A673 (cell line): ENCODE measurements around the gene ARHGEF26. TPM values are rescaled to one million over a fixed set of nuclear protein-coding genes. Genes with fewer than 3 reads are reported as not detected.

Experiments used
- BruUV-seq: library from RNA; stranded (reverse); fragments of 400-500 nt; replicated peaks from 2 replicates; lab custom pipeline; 2021; lab: Mats Ljungman, UMichigan
- CTCF ChIA-PET: fragments of 300-600 bp; sonication (Branson Sonifier 250); formaldehyde crosslinking; loops from one replicate; lab custom pipeline; 2022; ENCODE audit warnings: antibody characterized with exemption; lab: Charles Lee
- POLR2A ChIA-PET: fragments of 300-600 bp; sonication (Branson Sonifier 250); formaldehyde crosslinking; loops from one replicate; lab custom pipeline; 2022; ENCODE audit warnings: antibody characterized with exemption; ENCODE audit not compliant: low non-redundant PET; lab: Charles Lee
- DNase-seq: peaks from one replicate; pipeline ENCODE4 v3.0.0-alpha.2; 2015; ENCODE audit warnings: low spot score
- H3K27ac ChIP-seq: fragments of 200-600 bp; sonication (generic); 2 replicates; pipeline ENCODE4 v1.5.1; 2016; ENCODE audit warnings: mixed run types, low read depth, mild to moderate bottlenecking, mixed read lengths, antibody characterized with exemption, low read length; ENCODE audit not compliant: poor library complexity, severe bottlenecking
- H3K27me3 ChIP-seq: fragments of 200-600 bp; sonication (generic); replicated peaks from 2 replicates; pipeline ENCODE4 v1.6.1; 2017; ENCODE audit warnings: mixed run types, low read depth, mild to moderate bottlenecking, mixed read lengths, antibody characterized with exemption, low read length; ENCODE audit not compliant: insufficient read depth, poor library complexity
- H3K36me3 ChIP-seq: fragments of 200-600 bp; sonication (generic); 2 replicates; pipeline ENCODE4 v1.6.1; 2016; ENCODE audit warnings: mixed run types, mild to moderate bottlenecking, mixed read lengths, antibody characterized with exemption, low read length; ENCODE audit not compliant: insufficient read depth, poor library complexity, severe bottlenecking
- H3K4me1 ChIP-seq: fragments of 200-600 bp; sonication (generic); 2 replicates; pipeline ENCODE4 v1.6.1; 2017; ENCODE audit warnings: mixed run types, mild to moderate bottlenecking, mixed read lengths, antibody characterized with exemption, low read length; ENCODE audit not compliant: insufficient read depth, poor library complexity, severe bottlenecking
- H3K4me3 ChIP-seq: fragments of 200-600 bp; sonication (generic); 2 replicates; pipeline ENCODE4 v1.5.1; 2016; ENCODE audit warnings: low read depth, mixed run types, mild to moderate bottlenecking, mixed read lengths, low read length; ENCODE audit not compliant: poor library complexity, severe bottlenecking
- H3K9me3 ChIP-seq: fragments of 200-600 bp; sonication (generic); 2 replicates; pipeline ENCODE4 v1.6.1; 2016; ENCODE audit warnings: mixed run types, low read depth, mild to moderate bottlenecking, mixed read lengths, antibody characterized with exemption, low read length; ENCODE audit not compliant: poor library complexity, severe bottlenecking
- CTCF ChIP-seq: fragments of 300-800, 200-600 bp; sonication (generic); conservative IDR thresholded peaks from 2 replicates; pipeline ENCODE4 v1.5.1; 2017; ENCODE audit warnings: low read depth, mild to moderate bottlenecking, antibody characterized with exemption, low read length, moderate library complexity, mixed read lengths
- EZH2 ChIP-seq: fragments of 200-600 bp; sonication (generic); IDR thresholded peaks from 2 replicates; pipeline ENCODE4 v1.6.1; 2017; ENCODE audit warnings: borderline replicate concordance, low read depth, mild to moderate bottlenecking, mixed read lengths, antibody characterized with exemption, low read length; ENCODE audit not compliant: poor library complexity, severe bottlenecking
- intact Hi-C: fragments of 100-400 bp; cut with micrococcal nuclease; formaldehyde crosslinking; loops from one replicate; pipeline ENCODE4 v1.10.0; 2022; ENCODE audit not compliant: unreplicated experiment
- total RNA-seq: library from RNA; stranded (reverse); gene quantifications from 2 replicates; pipeline ENCODE4 v1.2.3, GENCODE V29; 2021

ARHGEF26 gene
- total RNA-seq, 1 experiment from 2014 or later = 15.9 TPM

- no TSS peak for BruUV-seq
- no peak for DNase-seq
- no peak overlapping the region for H3K27ac ChIP-seq
- H3K27me3 ChIP-seq = no peaks in the 10 kb centered on the region
- POLR2A ChIA-PET = no interaction called here
- H3K4me1 ChIP-seq = no peaks in the 10 kb centered on the region
- CTCF ChIA-PET = no interaction called here
- intact Hi-C loops = loop anchor here (10.0 kb wide), 1 partner anchor 1224 kb away; no protein-coding TSS in a partner anchor
- no peaks in the 10 kb centered on the region for H3K9me3 ChIP-seq
- no peaks in the 10 kb centered on the region for H3K36me3 ChIP-seq
- H3K4me3 ChIP-seq = no peak overlapping the region
- TF ChIP-seq EZH2 (no peak), CTCF (no peak)
Observed at GRCh38 chr3:154100556-154100955, 20.6 kb upstream of the ARHGEF26 start.

- ChIA-PET POLR2A (no interaction called here), CTCF (no interaction called here)
- BruUV-seq = no TSS peak
Observed at GRCh38 chr3:154101250-154101649, 19.9 kb upstream of the ARHGEF26 start.

GRCh38 chr3:154102225-154102624, 19.0 kb upstream of the ARHGEF26 start:
- intact Hi-C loops = loop anchor here (10.0 kb wide), 1 partner anchor 1223 kb away; no protein-coding TSS in a partner anchor
- H3K36me3 ChIP-seq = no peaks in the 10 kb centered on the region
- no TSS peak for BruUV-seq
- H3K27me3 ChIP-seq = no peaks in the 10 kb centered on the region
- no peaks in the 10 kb centered on the region for H3K4me1 ChIP-seq
- ChIA-PET POLR2A (no interaction called here), CTCF (no interaction called here)
- no peak overlapping the region for H3K4me3 ChIP-seq
- DNase-seq = no peak
- TF ChIP-seq EZH2 = no peak
- no peak overlapping the region for H3K27ac ChIP-seq
- no peaks in the 10 kb centered on the region for H3K9me3 ChIP-seq

More at GRCh38 chr3:154101250-154101649, 19.9 kb upstream of the ARHGEF26 start:
- H3K4me1 ChIP-seq = no peaks in the 10 kb centered on the region
- TF ChIP-seq CTCF (no peak), EZH2 (no peak)
- intact Hi-C loops = loop anchor here (10.0 kb wide), 1 partner anchor 1224 kb away; no protein-coding TSS in a partner anchor
- H3K36me3 ChIP-seq = no peaks in the 10 kb centered on the region
- no peak overlapping the region for H3K27ac ChIP-seq
- no peak for DNase-seq
- no peaks in the 10 kb centered on the region for H3K9me3 ChIP-seq
- H3K4me3 ChIP-seq = no peak overlapping the region
- H3K27me3 ChIP-seq = no peaks in the 10 kb centered on the region
